Activated gamma-delta T cell treated with anti-CD3 and anti-CD28 coated beads, Interleukin-2, amount 50 U/mL, for 16 hours (primary cell): ENCODE results near the gene MYLK2.

ENCODE experiments used
- DNase-seq: peaks from one replicate; pipeline ENCODE4 v3.0.0-alpha.2; 2020; ENCODE audit warnings: low read depth

Gene MYLK2

GRCh38 chr20:31872406-31872805 lies 53.2 kb downstream of the MYLK2 start:
- no peak for DNase-seq

DNA sequence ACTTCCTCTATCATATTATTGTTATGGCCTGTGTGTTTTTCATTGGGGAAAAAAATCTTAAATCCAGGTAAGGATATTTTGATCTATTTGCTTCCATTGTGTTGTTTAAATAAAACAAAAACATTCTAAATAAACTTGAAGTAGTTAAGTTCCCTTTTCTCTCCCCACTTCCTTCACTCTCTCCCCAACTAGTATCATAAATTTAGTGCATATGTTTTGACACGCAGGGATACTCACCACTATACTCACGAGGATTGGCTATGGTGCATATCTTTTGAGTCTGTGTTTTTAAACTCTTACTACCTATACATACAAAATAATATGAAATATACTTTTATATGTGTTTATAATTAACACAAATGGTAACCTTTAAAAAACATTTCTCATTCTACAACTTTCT lies 56.5 kb downstream of the MYLK2 start:
- no peak for DNase-seq

DNA sequence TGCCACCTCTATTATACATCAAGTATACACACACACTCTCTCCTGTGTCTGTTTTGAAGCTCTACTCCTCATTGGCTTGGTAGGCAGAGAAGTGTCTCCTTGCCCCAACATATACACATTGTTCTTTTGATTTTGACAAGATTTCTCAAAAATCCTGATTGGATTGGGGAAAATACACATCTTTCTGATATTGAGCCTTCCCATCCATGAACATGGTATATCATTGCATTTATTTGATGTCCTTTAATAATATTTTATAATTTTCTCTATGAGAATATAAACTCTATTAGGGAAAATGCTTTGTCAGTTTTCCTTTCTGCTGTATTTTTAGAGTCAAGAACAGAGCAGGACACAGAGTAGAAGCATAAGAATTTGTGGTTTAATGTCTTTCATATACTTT lies 58.5 kb downstream of the MYLK2 start:
- DNase-seq, result no peak

GRCh38 chr20:31879143-31879987 lies 60.2 kb downstream of the MYLK2 start:
- peak; percentile 45 for DNase-seq

- no peak for DNase-seq
These were observed 62.8 kb downstream of the MYLK2 start for GRCh38 chr20:31881945-31882344.

- DNase-seq, result no peak
These were observed 64.7 kb downstream of the MYLK2 start for GRCh38 chr20:31883829-31884228.
